GM12874 (cell line): Measurements from ENCODE around the gene OXTR.
A peak's percentile ranks its signal among the peaks of the same experiment; 100 is the strongest.

Source experiments
- TF ChIP-seq, protein P1 (sequence below): IDR thresholded peaks from 2 replicates; pipeline ENCODE4 v1.5.1; 2011; ENCODE audit warnings: low read depth, mild to moderate bottlenecking, control low read depth, low read length, moderate library complexity; ENCODE audit not compliant: insufficient read depth

The OXTR gene

DNA sequence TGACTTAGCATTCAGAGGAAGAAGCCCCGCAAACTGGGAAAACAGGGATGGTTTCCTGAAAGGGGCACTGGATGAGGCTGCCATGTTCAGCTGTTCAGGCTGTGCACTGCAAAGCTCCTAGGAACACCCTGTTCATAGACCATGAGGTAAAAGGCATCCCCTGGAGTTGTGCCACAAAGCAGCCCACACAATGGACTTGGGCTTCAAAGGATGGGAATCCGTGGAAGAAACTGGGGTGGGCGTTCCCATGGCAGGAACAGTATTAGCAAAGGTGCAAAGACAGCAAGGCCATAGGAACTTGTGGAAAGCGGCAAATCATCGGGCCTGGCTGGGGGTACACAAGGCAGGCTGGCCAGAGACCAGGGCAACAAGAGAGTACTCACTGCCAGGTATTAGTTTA is 8.9 kb downstream of the OXTR start:
- TF ChIP-seq, protein P1, sequence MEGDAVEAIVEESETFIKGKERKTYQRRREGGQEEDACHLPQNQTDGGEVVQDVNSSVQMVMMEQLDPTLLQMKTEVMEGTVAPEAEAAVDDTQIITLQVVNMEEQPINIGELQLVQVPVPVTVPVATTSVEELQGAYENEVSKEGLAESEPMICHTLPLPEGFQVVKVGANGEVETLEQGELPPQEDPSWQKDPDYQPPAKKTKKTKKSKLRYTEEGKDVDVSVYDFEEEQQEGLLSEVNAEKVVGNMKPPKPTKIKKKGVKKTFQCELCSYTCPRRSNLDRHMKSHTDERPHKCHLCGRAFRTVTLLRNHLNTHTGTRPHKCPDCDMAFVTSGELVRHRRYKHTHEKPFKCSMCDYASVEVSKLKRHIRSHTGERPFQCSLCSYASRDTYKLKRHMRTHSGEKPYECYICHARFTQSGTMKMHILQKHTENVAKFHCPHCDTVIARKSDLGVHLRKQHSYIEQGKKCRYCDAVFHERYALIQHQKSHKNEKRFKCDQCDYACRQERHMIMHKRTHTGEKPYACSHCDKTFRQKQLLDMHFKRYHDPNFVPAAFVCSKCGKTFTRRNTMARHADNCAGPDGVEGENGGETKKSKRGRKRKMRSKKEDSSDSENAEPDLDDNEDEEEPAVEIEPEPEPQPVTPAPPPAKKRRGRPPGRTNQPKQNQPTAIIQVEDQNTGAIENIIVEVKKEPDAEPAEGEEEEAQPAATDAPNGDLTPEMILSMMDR = no peak

DNA sequence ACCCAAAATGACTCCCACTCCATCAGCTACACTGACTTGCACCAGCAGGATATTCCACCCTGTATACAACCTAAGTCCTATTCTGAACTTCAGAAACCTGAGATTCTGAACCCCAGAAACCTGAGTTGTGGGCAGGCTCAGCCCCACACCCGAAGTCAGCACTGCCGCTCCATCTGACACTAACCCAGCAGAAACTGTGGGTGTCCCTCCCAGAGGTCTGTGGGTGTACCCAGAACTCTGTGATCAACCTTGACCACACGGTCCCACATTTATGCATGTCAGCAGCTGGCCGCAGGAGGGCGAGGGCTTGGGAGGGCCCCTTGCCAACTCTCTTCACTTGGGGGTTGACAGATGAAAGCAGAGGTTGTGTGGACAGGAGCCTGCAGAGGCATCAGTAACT is 9.3 kb downstream of the OXTR start:
- TF ChIP-seq, protein P1 = no peak

DNA sequence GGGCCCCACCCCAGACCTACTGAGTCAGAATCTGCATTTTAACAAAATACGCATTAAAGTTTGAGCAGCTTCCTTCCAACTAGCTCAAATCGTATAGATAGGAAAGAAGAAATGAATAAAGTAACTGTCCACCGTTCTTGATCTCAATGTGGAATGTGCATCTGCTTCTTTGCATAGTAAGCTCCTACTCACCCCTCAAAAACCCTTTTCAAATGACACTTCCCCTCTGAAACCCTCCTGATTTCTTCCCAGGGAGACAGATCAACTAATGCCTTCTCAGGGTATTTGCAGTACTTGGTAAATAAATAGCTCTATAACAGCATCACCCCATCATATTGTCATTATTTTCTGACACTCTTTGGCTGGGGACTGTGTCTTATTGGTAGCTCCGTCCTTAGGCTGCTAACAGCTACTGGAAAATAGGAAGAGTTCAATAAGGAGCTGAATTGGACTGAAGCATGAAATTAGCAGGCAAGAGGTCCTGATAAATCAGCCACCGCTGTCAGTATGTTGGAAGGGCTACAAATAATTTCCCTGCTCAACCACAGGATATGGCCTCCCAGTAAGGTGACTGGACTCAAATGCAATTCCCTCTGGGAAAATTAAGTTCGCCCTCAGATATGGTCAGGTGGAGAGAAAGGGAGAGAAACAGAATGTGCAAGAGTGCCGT is 10.2 kb downstream of the OXTR start:
- TF ChIP-seq, protein P1 = no peak

DNA sequence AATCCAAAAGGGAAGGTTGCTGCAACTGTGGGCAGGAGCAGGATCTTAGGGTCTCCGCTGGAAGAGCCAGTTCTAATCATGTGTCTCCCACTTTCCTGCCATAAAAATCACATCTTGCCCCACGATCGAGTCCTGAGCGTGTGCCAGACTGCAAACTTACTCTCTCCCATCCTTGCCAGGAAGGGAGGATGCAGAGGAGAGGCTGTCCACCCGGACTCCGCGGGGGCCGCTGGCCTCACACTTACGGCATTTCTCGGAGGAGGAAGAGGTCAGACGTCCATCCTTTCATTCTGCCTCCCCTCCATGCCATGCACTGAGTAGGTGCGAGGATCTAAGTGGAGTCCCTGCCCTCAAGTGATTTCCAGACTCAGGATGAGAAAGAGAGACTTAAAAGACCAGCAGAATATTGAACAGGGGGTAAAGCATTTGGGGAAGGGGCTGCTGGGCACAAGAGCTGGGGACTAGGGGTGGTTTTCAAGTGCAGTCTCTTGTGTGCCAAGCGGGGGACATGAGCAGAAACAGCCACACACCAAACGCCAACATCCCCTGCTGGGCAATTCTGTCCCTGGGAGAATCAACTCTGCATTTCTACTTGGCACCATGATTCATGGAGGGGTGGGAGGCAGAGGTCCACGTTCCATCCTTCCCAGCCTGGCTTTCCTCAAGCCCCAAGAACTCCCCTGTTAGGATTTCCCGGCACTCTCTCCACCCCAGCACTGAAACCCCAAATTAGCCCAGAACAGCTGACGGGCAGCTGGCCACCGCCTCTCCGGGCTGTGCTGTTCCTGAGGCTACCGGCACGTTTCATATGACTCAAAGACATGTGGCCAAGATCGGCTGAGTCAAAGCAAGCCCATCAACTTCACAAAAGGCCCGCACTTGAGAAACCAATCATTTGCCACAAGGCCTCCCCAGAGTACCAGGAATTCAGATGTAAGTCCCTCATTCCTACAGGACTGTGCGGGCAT is 11.6 kb downstream of the OXTR start:
- TF ChIP-seq, protein P1 = no peak

DNA sequence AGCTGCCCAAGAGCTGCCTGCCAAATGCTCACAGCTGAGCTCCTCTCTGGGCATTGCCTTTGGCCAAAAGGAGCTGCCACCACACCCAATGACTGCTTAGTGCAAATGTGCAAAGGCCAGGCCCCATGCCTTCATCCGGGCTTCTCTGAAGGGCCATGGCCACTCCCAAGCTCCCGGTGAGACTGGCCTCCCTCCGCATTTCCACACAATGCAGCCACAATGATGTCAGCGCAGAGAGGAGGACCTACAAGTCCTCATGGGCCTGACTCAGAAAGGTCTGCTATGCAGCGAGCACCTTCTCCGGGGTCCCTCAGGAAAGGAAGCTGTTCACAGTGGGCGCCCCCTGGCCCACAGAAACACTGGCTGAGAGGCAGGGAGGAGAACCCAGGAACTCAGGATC is 12.7 kb downstream of the OXTR start:
- TF ChIP-seq, protein P1 = no peak

DNA sequence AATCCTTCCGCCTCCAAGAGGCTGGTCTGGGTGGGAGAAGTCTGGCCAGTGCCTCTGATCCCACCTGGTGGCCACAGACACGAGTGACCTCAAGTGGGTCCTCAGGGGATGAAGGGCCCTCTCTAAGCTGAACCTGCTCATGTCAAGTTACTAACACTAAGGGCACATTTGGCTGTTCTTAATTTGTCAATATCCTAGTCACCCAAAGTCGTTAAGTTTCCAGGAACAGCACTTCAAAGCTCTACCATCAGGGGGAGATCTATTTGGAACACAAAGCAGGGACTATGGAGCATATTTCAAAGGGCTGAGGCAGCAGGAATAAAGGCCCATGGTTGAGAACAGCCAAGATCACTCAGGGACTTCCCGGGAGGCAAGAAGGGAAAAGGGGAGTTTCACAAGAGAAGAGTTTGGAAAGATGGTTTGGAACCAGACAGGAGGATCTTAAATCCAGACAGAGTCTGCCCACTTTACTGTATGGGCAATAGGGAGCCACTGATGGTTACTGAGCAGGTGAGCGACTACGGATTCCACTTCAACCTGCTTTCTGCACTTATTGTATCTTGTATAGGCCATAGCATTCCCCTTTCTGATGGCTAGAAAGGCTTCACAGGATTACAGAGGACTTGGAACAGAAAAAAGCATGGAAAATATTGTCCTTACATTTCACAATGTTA is 13.7 kb downstream of the OXTR start:
- TF ChIP-seq, protein P1 = peak; percentile 35; the same call in 1 of the 2 replicates

DNA sequence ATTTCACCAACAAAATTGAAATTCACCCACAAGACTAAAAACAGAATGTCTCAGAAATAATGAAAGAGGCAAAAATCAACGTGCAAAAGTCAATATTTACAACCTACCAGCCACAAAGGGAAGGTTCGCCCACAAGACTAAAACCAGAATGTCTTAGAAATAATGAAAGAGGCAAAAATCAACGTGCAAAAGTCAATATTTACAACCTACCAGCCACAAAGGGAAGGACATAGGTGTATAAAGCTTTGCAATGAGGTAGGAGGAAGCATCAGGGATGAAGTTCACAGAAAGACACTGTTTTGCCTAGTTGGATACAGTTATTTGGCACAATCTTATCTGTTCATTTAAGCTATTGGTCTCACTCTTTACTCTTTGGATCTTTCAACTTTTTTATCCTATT is 14.3 kb downstream of the OXTR start:
- TF ChIP-seq, protein P1 = no peak
